ENCODE results near the gene IKZF1. TPM values are rescaled to one million over a fixed set of nuclear protein-coding genes. Genes with fewer than 3 reads are reported as not detected.

IKZF1 gene
- total and polyA plus RNA-seq, 2 of the 4 experiments (the other 2 are of a cell fraction) = not detected

DNA sequence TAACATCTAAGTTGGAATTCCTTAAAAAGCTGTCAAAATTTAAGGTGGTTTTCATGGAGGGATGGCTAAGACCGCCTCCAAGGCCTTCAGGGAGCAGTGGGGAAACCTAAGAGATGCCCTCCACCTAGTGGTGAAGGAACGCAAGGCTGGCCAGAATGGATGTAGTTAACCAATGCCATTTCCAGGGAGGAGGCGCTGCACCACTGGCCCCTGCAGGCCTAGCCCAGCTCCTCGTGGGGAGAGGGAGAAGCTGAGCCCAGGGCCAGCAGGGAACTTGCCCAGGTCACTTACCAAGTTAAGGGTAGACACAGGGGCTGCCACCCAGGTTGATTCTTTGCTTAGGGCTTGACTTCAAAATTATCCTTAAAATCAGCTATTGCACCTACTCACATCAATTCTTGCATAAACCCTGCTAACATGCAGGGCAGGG, 113.6 kb downstream of the IKZF1 start:
- no TSS peak for BruUV-seq (replicated peaks)
- H3K4me1 ChIP-seq (ENCODE audit: control insufficient read depth, insufficient read depth, low read length) = no peaks in the 10 kb centered on the region
- ATAC-seq (ENCODE audit: low read depth) (peak; percentile 100), DNase-seq (peak; percentile 75)
- no peak overlapping the region for H4K8ac ChIP-seq (ENCODE audit: low read depth in 2 of 2, low read length in 2 of 2)
- no peak overlapping the region for H3K56ac ChIP-seq (ENCODE audit: extremely low read depth, insufficient read depth, low read length)
- no peak overlapping the region for H3K9ac ChIP-seq (ENCODE audit: low read depth, low read length)
- H3K4me2 ChIP-seq (ENCODE audit: low read depth, low read length) = no peak overlapping the region
- H3K4me3 ChIP-seq (ENCODE audit: insufficient read depth, low read depth, low read length) = no peak overlapping the region
- TF ChIP-seq MAFK (IDR thresholded peaks at IDR 0.05; ENCODE audit: low read depth, low read length) = no peak
- TF ChIP-seq SMC3 (IDR thresholded peaks at IDR 0.05; ENCODE audit: low read depth, low read length) = peak; percentile 65
- TF ChIP-seq, protein P1, sequence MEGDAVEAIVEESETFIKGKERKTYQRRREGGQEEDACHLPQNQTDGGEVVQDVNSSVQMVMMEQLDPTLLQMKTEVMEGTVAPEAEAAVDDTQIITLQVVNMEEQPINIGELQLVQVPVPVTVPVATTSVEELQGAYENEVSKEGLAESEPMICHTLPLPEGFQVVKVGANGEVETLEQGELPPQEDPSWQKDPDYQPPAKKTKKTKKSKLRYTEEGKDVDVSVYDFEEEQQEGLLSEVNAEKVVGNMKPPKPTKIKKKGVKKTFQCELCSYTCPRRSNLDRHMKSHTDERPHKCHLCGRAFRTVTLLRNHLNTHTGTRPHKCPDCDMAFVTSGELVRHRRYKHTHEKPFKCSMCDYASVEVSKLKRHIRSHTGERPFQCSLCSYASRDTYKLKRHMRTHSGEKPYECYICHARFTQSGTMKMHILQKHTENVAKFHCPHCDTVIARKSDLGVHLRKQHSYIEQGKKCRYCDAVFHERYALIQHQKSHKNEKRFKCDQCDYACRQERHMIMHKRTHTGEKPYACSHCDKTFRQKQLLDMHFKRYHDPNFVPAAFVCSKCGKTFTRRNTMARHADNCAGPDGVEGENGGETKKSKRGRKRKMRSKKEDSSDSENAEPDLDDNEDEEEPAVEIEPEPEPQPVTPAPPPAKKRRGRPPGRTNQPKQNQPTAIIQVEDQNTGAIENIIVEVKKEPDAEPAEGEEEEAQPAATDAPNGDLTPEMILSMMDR (conservative IDR thresholded peaks at IDR 0.05; ENCODE audit: low read depth, low read length) = peak; percentile 90
- TF ChIP-seq RAD21 (IDR thresholded peaks at IDR 0.05; ENCODE audit: low read length) = peak; percentile 68
- TF ChIP-seq POLR2A (IDR thresholded peaks at IDR 0.05; ENCODE audit: low read depth, low read length) = no peak
- H3K23ac ChIP-seq (ENCODE audit: low read depth, low read length) = no peak overlapping the region
- no peak overlapping the region for H2AK5ac ChIP-seq (ENCODE audit: low read depth, low read length)
- H2AFZ ChIP-seq (replicated peaks; ENCODE audit: low read length, poor library complexity) = peak overlapping the region; percentile 44
- POLR2A ChIA-PET (ENCODE audit: unreplicated experiment) = no interaction called here
- H3K79me1 ChIP-seq (ENCODE audit: low read depth in 1 of 2, low read length in 2 of 2) = no peaks in the 10 kb centered on the region
- no peak overlapping the region for H3K27ac ChIP-seq (ENCODE audit: insufficient read depth, low read length)
- no peaks in the 10 kb centered on the region for H3K9me1 ChIP-seq (ENCODE audit: insufficient read depth, low read length)
- H2AK9ac ChIP-seq (replicated peaks; ENCODE audit: low read depth, low read length, poor library complexity) = no peak overlapping the region
- H2BK5ac ChIP-seq (ENCODE audit: low read depth, low read length, poor library complexity, severe bottlenecking) = no peak overlapping the region
- H3K14ac ChIP-seq (replicated peaks; ENCODE audit: low read depth, low read length) = no peak overlapping the region
- peaks cover 3% of the 10 kb centered on the region for H3K27me3 ChIP-seq (ENCODE audit: control insufficient read depth, insufficient read depth, low read length)
- H2BK15ac ChIP-seq (ENCODE audit: low read depth, low read length) = no peak overlapping the region
- no peaks in the 10 kb centered on the region for H4K20me1 ChIP-seq (ENCODE audit: insufficient read depth, low read length)
- H3K9me3 ChIP-seq (ENCODE audit: control insufficient read depth, insufficient read depth, low read length) = no peaks in the 10 kb centered on the region
- H3K18ac ChIP-seq (ENCODE audit: low read depth, low read length) = no peak overlapping the region
- intact Hi-C loops (cut with micrococcal nuclease) = loop anchor here (1.0 kb wide), 2 partner anchors 276 to 326 kb away; no protein-coding TSS in a partner anchor
- H2BK20ac ChIP-seq (ENCODE audit: low read depth, low read length) = no peak overlapping the region
- no peak overlapping the region for H2BK120ac ChIP-seq (ENCODE audit: low read depth, low read length)
- dilution Hi-C loops (cut with HindIII; ENCODE audit: low sequenced_read_pairs, unreplicated experiment) = no loop called here
- no peak overlapping the region for H4K5ac ChIP-seq (ENCODE audit: low read depth, low read length)
- no peaks in the 10 kb centered on the region for H3K36me3 ChIP-seq (ENCODE audit: control insufficient read depth, insufficient read depth, low read length)
- 0% methylated on average over 2 of the region's 4 CpGs; no CpG with 5 or more reads in 1 of the 2 experiments for WGBS, 2 experiments (ENCODE audit: extremely low coverage in 2 of 2, insufficient read length in 1 of 2)
- CTCF ChIA-PET = interaction anchor here (0.6 to 1.7 kb wide), 8 partner anchors 9 to 743 kb away, joined by 3 to 8 read pairs (median 4); no protein-coding TSS in a partner anchor
- H3K4ac ChIP-seq (ENCODE audit: low read depth, low read length) = no peak overlapping the region
- no peak overlapping the region for H4K91ac ChIP-seq (ENCODE audit: insufficient read depth, low read depth, low read length)
- in situ Hi-C loops (cut with MboI; ENCODE audit: low sequenced_read_pairs) = no loop called here
